ENCODE results near the gene GNAI1. TPM values are rescaled to one million over a fixed set of nuclear protein-coding genes. Genes with fewer than 3 reads are reported as not detected.

GNAI1 gene
- total and polyA plus RNA-seq, 8 donors, result 27.3 to 152 (median 134) TPM

DNA sequence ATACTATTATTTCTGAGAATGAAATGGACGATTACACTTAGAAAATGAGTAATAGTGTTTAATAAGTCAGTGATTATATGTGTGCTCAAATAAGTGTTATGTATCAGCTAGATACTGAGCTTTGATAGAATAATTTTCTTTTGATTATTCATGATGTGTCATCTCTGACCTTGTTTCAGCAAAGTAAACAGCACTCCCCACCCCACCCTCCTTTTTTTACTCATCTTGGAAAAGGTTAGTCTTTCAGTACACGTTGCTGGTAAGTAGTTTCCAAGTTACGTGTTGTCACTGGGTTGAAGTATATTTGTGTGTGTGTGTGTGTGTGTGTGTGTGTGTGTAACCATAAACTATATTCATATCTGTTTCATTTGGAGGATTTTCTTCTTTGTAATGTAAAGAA lies 84.1 kb downstream of the GNAI1 start:
- no peak overlapping the region for H3K27ac ChIP-seq
- H3K27me3 ChIP-seq, result no peaks in the 10 kb centered on the region
- no peaks in the 10 kb centered on the region for H3K36me3 ChIP-seq
- intact Hi-C loops (cut with DNase I), result no loop called here
- H3K4me1 ChIP-seq, result no peaks in the 10 kb centered on the region
- DNase-seq (no peak), ATAC-seq (peak; percentile 14)
- no peak for TF ChIP-seq CTCF (IDR thresholded peaks at IDR 0.05)
- H3K4me3 ChIP-seq, result no peak overlapping the region
- H3K9me3 ChIP-seq, result no peaks in the 10 kb centered on the region

GRCh38 chr7:80220022-80220634 lies 85.5 kb downstream of the GNAI1 start:
- TF ChIP-seq CTCF (IDR thresholded peaks at IDR 0.05), result no peak
- Histone ChIP-seq H3K27me3 (no peaks in the 10 kb centered on the region), H3K9me3 (no peaks in the 10 kb centered on the region), H3K36me3 (no peaks in the 10 kb centered on the region), H3K4me1 (no peaks in the 10 kb centered on the region), H3K4me3 (no peak overlapping the region), H3K27ac (no peak overlapping the region)
- intact Hi-C loops (cut with DNase I), result no loop called here
- no peak for DNase-seq
- ATAC-seq, result no peak

- no peaks in the 10 kb centered on the region for H3K36me3 ChIP-seq
- ATAC-seq (no peak), DNase-seq (no peak)
- H3K9me3 ChIP-seq, result no peaks in the 10 kb centered on the region
- no peak overlapping the region for H3K27ac ChIP-seq
- H3K27me3 ChIP-seq, result no peaks in the 10 kb centered on the region
- no peak overlapping the region for H3K4me3 ChIP-seq
- TF ChIP-seq CTCF (IDR thresholded peaks at IDR 0.05), result no peak
- intact Hi-C loops (cut with DNase I), result no loop called here
- H3K4me1 ChIP-seq, result no peaks in the 10 kb centered on the region
Observed at GRCh38 chr7:80224415-80224814, 89.8 kb downstream of the GNAI1 start.

- Histone ChIP-seq H3K36me3 (no peaks in the 10 kb centered on the region), H3K27me3 (no peaks in the 10 kb centered on the region), H3K9me3 (no peaks in the 10 kb centered on the region), H3K4me1 (no peaks in the 10 kb centered on the region), H3K27ac (no peak overlapping the region), H3K4me3 (no peak overlapping the region)
- no peak for ATAC-seq
- intact Hi-C loops (cut with DNase I), result no loop called here
- TF ChIP-seq CTCF (IDR thresholded peaks at IDR 0.05), result no peak
- DNase-seq, result no peak
Observed at GRCh38 chr7:80225361-80225760, 90.7 kb downstream of the GNAI1 start.

DNA sequence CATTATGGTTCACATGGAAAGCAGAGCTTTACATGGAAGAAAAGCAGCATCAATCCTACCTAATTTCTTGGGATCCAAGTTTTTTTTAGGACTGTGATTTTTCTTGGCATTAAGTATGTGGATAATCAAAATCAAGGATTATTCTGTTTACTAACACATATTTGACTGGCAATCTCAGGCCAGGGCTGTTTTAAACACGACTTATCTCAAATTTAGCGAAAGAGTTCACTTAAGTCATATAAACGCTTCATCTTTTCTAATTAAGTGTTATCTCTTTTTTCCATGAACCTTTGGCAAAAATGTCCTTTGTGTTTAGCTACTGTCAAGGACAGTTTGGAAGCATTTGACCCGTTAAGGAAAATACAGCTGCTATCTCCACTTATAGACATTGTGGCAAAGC lies 92.0 kb downstream of the GNAI1 start:
- Histone ChIP-seq H3K36me3 (no peaks in the 10 kb centered on the region), H3K27me3 (no peaks in the 10 kb centered on the region), H3K9me3 (no peaks in the 10 kb centered on the region), H3K4me3 (no peak overlapping the region), H3K27ac (no peak overlapping the region), H3K4me1 (no peaks in the 10 kb centered on the region)
- ATAC-seq (no peak), DNase-seq (peak in 2 of 4 donors; percentile 34 to 39)
- no peak for TF ChIP-seq CTCF (IDR thresholded peaks at IDR 0.05)
- intact Hi-C loops (cut with DNase I), result no loop called here

All from left lung (tissue), 10 donors.